T-helper 22 cell (primary cell): ENCODE measurements around the gene GRID1.

Source experiments
- DNase-seq: peaks from one replicate; pipeline ENCODE4 v3.0.0-alpha.2; 2020; ENCODE audit warnings: low read depth

GRID1 gene

GRCh38 chr10:86368987-86369386 is 2.4 kb upstream of the GRID1 start:
- DNase-seq, result no peak

GRCh38 chr10:86368046-86368445 is 1.5 kb upstream of the GRID1 start:
- DNase-seq, result no peak

GRCh38 chr10:86367152-86367951 is 757 bp upstream of the GRID1 start:
- no peak for DNase-seq

GRCh38 chr10:86366902-86367151 is 232 bp upstream of the GRID1 start:
- DNase-seq, result no peak

GRCh38 chr10:86365346-86366032 is 1.1 kb downstream of the GRID1 start:
- no peak for DNase-seq

- DNase-seq, result no peak
Observed at GRCh38 chr10:86364491-86365345, 1.9 kb downstream of the GRID1 start.

- no peak for DNase-seq
Observed at GRCh38 chr10:86363833-86364490, 2.6 kb downstream of the GRID1 start.

- no peak for DNase-seq
Observed at GRCh38 chr10:86363184-86363832, 3.3 kb downstream of the GRID1 start.

- no peak for DNase-seq
Observed at GRCh38 chr10:86362586-86363183, 3.9 kb downstream of the GRID1 start.

- DNase-seq, result no peak
Observed at GRCh38 chr10:86362129-86362527, 4.5 kb downstream of the GRID1 start.

GRCh38 chr10:86361156-86362128 is 5.2 kb downstream of the GRID1 start:
- DNase-seq, result no peak

GRCh38 chr10:86360657-86361056 is 5.9 kb downstream of the GRID1 start:
- no peak for DNase-seq

GRCh38 chr10:86359954-86360353 is 6.6 kb downstream of the GRID1 start:
- no peak for DNase-seq

- DNase-seq, result no peak
Observed at GRCh38 chr10:86359111-86359510, 7.5 kb downstream of the GRID1 start.

- no peak for DNase-seq
Observed at GRCh38 chr10:86357676-86358075, 8.9 kb downstream of the GRID1 start.

- no peak for DNase-seq
Observed at GRCh38 chr10:86357041-86357440, 9.6 kb downstream of the GRID1 start.

- no peak for DNase-seq
Observed at GRCh38 chr10:86356296-86356695, 10.3 kb downstream of the GRID1 start.

- no peak for DNase-seq
Observed at GRCh38 chr10:86355571-86356038, 11.0 kb downstream of the GRID1 start.

- no peak for DNase-seq
Observed at GRCh38 chr10:86354761-86355540, 11.6 kb downstream of the GRID1 start.
